Stimulated activated CD8-positive, alpha-beta memory T cell treated with anti-CD3 and anti-CD28 coated beads, Interleukin-7, amount 100 ng/mL, for 1 hour (primary cell): ENCODE data around the gene RALGAPB.
"Not testable (repeated sequence)": the region's sequence is repeated elsewhere in the genome, so short reads cannot be mapped to it uniquely, and the experiment has no call there.

Experiments used
- DNase-seq, 2 donors: peaks; one replicate each; pipeline ENCODE4 v3.0.0-alpha.2; 2020; ENCODE audit warnings: low read depth in 2 of 2

Gene RALGAPB

DNA sequence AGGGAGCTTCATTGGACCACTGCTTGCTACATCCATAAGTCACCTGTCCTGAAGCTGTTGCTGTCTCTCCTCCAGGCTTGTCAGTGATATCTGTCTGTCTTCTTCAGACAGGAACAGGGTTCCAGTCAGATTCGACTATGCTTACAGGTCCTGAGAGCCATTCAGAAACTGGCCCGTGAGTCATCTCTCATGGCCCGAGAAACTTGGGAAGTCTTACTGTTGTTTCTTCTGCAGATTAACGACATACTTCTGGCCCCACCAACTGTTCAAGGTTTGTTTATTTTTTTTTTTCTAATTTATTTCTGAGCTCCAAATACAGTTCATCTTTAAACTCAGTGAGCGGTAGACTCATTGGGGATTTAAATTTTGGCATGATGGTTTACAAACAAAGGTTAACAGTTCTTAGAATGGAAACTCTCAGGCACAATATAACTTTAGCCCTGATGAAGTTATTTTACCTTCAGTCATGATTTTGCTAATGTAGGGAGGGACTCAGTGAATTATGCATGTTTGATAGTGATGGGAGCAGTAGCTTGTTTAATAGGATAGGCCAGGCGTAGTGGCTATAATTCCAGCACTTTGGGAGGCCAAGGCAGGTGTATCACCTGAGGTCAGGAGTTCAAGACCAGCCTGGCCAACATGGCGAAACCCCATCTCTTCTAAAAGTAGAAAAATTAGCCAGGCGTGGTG, 24.7 kb downstream of the RALGAPB start:
- no peak for DNase-seq

DNA sequence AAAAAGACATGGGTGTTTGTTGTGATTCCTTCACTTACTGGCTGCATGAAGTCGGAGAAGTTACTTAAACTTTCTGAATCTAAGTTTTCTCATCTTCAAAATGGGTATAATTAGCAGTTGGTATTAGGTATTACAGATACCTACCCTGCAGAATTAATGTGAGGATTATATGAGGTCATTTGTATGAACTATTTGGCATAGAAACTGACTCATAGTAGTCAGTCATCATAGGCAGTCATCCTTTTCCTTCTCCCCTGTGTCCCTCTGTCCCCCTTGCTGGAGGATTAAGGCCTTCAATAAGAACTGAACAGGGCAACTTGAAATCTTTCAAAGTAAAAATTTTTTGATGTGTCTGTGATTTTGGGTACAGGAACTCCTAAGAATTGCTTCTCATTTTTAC, 26.3 kb downstream of the RALGAPB start:
- no peak for DNase-seq

DNA sequence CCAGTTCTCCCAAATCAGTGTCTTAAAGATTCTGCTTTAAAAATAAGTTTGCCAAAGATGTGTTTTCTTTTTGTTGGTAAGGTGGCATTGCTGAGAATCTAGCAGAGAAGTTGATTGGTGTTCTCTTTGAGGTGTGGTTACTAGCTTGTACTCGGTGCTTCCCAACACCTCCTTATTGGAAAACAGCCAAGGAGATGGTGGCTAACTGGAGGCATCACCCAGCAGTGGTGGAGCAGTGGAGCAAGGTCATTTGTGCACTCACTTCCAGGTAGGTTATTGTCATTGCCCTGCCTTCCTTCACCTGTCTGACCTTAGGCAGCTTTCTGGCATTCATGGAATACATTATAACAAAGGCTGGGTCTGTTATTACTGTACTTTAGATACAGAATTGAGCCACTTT, 26.7 kb downstream of the RALGAPB start:
- DNase-seq, result no peak

DNA sequence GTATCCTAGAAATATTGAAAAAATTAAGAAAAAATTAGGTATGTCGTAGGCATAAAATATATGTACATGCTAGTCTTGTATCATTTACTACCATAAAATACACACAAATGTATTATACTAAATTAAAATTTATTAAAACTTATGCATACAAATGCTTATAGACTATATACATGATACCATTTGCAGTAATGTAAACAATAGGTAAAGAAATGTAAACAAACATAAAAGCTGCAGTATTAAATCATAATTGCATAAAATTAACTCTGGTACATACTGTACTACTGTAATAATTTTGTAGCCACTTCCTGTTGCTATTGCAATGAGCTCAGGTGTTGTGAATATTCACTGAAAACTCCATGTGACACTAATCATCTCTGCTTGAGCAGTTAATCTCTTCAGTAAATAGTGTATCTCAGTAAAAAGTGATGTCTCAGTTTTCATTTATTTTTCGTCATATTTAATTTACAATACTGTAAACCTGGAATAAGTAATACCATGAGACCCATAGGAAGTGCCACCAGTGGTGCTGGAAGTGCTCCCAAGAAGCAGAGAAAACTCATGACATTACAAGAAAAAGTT, 29.3 kb downstream of the RALGAPB start:
- DNase-seq, result no peak

DNA sequence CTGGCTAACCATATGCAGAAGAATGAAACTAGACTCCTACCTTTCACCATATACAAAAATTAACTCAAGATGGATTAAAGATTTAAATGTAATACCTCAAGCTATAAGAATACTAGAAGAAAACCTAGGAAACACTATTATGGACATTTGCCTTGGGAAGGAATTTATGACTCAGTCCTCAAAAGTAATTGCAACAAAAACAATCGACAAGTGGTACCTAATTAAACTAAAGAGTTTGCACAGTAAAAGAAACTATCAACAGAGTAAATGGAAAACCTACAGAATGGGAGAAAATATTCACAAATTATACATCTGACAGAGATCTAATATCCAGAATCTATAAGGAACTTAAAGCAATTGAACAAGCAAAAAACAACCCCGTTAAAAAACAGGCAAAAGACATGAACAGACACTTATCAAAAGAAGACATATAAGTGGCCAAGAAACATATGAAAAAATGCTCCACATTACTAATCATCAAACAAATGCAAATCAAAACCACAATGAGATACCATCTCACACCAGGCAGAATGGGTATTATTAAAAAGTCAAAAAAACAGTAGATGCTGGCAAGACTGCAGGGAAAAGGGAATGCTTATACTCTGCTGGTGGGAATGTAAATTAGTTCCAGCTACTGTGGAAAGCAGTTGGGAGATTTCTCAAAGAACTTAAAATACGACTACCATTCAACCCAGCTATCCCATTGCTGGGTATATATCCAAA, 31.9 kb downstream of the RALGAPB start:
- DNase-seq, result no peak

DNA sequence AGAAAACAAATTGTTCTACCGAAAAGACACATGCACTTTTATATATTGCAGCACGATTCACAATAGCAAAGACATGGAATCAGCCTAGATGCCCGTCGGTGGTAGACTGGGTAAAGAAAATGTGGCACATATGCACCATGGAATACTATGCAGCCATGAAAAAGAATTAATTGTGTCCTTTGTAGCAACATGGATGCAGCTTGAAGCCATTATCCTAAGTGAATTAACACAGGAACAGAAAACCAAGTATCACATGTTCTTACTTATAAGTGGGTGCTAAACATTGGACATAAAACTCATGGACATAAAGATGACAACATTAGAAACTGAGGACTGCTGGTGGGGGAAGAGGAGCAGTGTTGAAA, 32.4 kb downstream of the RALGAPB start:
- no peak for DNase-seq

DNA sequence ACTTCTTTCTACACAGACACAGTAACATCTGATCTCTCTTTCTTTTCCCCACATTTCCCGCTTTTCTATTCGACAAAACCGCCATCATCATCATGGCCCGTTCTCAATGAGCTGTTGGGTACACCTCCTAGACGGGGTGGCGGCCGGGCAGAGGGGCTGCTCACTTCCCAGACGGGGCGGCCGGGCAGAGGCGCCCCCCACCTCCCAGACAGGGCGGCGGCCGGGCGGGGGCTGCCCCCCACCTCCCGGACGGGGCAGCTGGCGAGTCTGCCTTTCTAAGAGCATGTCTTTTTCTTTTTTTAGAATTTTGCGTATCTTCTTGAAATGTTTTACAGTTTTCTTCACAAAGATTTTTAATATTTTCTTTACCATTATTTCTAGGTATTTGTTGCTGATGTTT, 39.1 kb downstream of the RALGAPB start:
- DNase-seq, result not testable (repeated sequence)

DNA sequence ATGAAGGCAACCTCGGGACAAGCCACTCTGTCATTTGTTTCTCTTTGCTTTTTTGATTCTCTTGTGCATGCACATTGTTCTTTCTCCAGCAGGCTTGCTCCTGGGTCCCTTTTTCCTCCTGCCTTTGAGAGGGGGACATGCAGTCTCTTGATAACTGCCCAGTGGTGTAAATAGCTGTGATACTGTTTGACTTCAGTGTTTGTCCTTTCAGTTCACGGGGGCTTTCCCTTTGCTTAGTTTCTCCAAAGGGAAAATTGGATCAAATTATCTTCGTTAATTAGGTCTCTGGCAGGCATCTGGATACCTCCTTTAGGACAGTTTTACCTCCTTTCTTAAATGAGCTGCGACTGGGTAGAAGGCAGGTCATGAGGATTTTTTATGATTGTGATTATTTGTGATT, 41.5 kb downstream of the RALGAPB start:
- no peak for DNase-seq

DNA sequence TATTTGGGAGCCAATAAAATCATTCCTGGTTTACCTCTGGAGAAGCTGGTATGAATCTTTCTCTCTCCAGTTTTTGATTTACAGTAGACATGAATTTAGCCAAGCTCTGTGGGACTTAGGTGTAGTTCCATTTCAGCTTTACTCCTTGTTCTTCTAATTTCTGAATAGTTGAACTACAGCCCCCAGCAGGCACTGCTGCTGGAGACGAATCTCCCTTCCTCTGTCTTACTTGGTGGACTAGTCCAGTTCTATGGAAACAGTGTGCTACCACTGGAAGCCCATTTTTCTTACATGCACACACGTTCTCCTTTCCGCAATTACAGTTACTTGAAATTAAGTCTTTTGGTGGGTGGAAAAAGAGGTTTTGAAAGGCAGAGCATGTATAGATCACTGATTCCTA, 42.3 kb downstream of the RALGAPB start:
- DNase-seq, result no peak

DNA sequence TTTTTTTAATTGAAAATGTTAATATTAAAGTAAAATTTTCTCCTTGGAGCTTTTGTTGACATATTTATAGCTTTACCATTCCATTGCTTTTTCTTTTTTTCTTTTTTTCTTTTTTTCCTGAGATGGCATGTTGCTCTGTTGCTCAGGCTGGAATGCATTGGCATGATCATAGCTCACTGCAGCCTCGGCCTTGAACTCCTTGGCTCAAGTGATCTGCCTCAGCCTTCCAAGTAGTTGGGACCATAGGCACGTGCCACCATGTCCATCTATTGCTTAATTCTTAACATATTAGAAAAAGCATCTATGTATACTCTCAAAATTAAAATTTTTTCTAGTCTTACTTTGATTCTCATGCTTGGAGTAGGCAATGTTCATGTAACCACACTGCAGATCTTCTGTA, 43.0 kb downstream of the RALGAPB start:
- no peak for DNase-seq

DNA sequence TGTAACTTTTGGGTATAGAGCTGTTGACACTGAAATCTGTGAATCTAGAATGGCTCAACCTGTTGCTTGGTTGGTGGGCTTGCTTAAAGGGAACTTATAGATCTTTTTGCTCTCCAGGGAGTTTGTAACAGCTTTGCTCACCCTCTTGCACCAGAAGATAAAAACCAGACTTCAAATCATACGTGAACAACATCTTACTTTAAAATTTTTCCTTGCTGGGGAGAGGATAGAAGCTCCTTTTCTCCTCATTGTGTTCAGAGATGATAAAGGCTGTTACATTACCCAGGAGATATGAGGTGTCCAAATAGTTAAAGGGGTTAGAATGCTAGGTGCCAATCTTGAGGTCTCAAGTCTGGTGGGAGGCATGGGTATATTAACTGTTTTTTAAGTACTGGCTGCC, 46.8 kb downstream of the RALGAPB start:
- DNase-seq, result no peak

DNA sequence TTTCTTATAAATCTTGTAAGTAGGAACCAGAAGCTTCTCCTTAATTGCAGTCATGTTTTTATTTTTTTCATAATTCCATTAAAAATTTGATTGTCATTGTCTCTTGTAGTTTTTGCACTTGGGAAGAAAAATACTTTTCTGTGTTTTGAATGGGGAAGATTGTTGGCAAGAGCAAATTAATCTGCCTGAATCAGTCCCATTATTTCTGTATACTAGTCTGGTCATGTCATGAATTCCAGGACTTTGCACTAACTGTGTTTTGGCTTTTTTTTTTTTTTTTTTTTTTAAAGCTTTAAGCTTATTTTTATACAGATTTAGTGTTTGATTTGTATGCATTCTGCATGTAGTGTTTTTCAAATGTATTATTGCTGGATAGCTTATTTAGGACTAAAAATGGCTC, 47.6 kb downstream of the RALGAPB start:
- DNase-seq, result no peak

DNA sequence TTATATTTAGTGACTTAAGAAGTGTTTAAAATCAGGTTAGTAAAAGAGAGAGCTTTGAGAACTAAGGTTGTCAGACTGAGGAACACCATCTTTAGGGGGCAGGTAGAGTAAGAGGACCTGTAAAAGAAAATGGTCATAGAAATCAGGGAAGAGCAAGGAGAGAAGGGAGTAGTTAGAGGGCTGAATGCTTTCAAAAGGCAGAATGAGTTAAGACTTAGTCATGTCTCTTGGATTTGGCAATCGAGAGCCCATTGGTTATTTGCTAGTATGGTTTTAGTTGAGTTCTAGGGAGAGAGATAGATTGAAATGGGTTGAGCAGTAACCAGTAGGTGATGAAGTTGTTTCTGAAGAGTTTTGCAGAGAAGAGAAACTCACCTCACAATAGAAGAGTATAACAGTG, 51.1 kb downstream of the RALGAPB start:
- no peak for DNase-seq

DNA sequence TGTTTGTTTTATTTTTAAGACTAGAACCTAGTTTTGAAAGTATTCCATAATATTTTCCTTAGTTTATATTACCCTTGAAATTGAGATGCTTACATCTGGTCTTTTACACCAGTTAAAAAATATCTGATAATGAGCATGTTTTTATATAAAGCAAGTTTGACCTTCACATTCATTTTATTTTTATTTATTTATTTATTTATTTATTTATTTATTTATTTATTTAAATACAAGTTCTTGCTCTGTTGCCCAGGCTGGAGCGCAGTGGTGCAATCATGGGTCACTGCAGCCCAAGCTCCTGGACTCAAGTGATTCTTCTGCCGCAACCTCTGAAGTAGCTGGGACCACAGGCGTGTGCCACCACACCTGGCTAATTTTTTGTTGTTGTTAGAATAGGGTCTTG, 55.5 kb downstream of the RALGAPB start:
- DNase-seq, result no peak

DNA sequence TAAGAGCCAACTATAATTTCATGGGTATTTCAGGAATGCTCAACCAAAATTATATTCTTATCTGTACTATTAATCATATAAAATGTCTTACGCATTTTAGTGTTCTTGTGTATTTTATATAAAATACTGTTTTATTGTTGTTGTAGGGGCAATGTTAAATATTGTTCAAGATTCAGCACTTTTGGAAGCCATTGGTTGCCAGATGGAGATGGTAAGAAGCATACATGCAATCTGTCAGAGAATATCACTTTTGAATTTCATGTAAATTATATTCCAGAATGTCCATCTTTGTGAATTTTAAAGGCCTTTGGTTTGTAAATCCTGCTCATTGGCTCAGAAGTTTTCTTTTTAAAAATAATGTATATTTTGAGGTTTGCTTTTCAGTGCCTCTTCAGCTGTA, 58.4 kb downstream of the RALGAPB start:
- DNase-seq, result no peak

DNA sequence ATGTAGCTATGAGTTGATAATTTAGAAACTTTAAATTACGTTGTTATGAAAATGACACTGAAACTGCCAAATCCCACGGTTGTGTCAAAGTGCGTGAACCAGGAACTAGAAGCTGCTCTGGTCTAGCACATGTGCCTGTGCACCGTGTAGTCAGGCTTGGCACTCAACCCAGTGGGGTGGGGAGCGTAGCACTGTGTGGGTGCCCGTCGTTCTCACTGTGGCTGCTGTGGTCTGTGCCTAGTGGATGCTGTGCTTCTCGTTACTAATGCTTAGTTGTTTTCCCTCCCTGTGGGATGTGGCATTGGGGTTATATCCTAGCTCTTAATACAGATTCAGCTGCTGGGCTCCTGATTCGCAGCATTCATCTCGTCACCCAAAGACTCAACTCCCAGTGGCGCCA, 62.1 kb downstream of the RALGAPB start:
- DNase-seq, result no peak

DNA sequence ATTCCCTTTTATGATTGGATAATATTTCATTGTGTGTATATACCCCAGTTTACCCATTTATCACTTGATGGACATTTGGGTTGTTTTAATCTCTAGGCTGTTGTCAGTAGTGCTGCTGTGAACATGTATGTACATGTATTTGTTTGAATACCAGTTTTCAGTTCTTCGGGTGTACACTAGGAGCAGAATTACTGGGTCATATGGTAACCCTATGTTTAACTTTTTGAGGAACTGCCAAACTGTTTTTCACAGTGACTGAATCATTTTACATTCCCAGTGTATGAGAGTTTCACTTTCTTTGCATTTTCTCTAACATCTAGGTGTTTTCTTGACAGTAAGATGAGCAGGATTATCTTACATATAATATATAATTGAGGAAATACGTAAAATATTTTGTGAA, 63.7 kb downstream of the RALGAPB start:
- no peak for DNase-seq

DNA sequence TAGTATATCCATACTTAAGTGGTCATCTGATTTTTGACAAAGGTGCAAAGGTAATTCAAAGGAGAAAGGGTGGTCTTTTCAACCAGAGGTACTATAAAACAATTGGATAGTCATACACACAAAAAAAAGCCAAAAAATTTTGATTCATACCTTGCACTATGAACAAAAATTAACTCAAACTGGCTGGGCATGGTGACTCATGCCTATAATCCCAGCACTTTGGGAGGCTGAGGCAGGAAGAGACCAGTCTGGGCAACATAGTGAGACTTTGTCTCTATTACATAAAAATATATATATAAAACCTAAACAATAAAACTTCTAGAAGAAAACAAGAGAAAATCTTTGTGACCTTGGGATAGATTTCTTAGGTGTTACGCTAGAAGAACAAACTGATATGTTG, 64.5 kb downstream of the RALGAPB start:
- no peak for DNase-seq

DNA sequence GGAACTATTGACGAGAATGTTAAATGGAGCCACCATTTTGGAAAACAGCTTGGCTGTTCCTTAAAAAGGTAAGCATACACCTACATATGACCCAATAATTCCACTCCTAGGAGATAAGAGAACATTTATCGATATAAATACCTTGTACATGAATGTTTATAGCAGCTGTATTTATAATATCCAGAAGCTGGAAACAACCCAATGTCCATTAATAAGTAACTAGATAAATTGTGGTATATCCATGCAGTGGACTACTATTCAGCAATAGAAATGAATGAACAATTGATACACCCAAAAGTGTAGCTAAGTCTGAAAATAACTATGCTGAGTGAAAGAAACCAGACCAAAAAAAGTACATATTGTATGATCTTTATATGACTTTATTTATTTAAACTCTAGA, 66.1 kb downstream of the RALGAPB start:
- no peak for DNase-seq

DNA sequence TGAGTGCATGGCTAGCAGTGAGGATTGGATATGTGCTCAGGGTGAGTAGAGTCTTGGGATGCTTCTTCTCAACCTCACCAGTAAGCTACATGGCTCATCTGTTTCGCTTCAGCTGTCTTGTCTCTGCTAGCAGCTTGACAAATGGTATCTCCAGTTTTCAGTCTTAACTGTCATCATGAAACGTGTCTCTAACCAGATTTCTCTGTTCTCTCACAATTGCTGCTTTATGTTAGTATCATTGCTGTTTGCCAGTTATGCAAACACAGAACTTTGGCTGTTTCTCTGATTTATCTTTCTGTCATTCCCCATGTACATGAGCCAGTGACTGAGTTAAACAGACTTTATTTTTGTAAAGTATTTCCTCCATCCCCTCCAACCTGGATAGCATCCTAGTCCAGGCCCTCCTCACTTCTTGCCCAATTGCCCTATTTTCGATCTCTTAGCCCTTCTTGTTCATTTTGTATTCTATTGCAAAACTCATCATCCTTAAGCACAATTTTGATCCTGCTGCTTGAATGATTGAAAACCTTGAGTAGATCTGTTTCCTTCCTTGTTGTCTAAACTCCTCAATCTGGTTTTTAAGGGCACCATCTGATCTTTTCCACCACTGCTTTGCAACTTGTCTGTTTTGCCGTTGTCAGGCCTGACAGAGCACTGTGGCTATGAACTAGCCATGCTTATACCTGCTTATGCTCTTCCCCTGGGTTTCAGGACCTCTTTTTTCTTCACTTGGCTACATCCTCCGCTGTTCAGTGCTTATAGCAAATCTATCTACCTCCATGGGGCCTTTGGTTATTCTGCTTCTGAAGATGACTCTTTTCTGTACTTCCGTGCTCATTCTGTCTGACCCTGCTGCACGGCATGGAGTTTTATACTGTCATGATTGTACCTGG, 70.6 kb downstream of the RALGAPB start:
- no peak for DNase-seq

DNA sequence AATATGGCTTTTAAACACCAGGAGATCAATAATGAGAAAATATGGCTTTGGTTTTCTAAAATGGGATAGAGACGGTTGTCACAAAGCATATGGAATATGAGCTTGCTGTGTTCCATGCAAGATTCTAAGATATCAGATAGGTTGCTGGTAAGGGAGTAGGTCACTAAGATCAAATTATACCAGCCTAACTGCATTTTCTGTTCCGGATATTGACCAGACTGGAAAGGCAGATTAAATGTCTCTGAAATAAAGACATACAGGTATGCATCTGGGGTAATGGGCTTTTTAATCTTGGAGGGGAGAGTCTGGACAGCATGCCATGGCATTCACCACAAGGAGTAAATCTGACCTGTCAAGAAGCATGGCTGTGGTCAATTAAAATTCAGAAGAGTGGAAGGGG, 73.1 kb downstream of the RALGAPB start:
- no peak for DNase-seq

DNA sequence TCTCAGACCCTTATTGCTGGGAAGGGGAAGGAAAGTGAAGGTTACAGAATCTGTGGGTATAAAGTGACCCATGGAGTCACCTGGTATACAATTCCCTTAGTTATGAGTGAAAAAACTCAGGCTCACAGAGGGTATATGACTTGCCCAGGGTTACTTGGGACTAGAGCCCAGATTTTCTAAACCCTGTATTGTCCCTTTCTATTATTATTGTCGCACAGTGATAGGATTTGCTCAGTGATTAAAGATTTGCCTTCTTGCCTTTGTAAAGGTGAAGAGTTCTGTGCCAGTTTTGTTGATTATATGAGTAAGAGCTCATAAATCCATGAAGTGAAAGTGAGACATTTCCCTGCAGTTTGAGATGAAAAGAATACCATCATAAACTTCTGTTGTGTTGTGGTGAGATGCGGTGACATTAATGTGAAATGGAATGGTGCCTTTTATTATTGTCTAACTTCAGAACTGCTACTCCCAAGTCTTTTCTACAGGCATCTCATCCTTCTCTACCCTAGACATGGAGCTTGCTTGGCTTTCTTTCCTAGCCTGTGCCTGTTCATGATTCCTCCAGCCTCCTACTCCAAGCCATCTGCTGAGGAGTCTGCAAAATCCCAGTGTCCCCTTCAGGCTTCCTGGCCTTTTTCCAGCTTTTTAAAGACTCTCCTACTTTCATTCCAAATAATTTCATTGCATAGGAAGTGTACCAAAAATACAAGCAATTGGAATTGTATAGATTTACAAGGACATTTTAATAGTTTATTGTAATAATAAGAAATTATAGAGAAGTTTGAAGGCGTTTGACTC, 74.8 kb downstream of the RALGAPB start:
- no peak for DNase-seq
